GM12865 (cell line): ENCODE measurements around the gene REEP6.
"Not testable (repeated sequence)": the region's sequence is repeated elsewhere in the genome, so short reads cannot be mapped to it uniquely, and the experiment has no call there.

Experiments used
- DNase-seq: peaks from one replicate; pipeline ENCODE4 v3.0.0; 2010; ENCODE audit warnings: low read depth
- H3K4me3 ChIP-seq: 2 replicates; pipeline ENCODE4 v1.5.1; 2011; ENCODE audit warnings: mild to moderate bottlenecking, low read depth, low read length, control low read depth
- TF ChIP-seq, protein P1 (sequence below): IDR thresholded peaks from 2 replicates; pipeline ENCODE4 v1.5.1; 2011; ENCODE audit warnings: low read length, control low read depth, low read depth, inconsistent platforms; ENCODE audit not compliant: insufficient read depth; ENCODE audit errors: missing control alignments

REEP6 gene

DNA sequence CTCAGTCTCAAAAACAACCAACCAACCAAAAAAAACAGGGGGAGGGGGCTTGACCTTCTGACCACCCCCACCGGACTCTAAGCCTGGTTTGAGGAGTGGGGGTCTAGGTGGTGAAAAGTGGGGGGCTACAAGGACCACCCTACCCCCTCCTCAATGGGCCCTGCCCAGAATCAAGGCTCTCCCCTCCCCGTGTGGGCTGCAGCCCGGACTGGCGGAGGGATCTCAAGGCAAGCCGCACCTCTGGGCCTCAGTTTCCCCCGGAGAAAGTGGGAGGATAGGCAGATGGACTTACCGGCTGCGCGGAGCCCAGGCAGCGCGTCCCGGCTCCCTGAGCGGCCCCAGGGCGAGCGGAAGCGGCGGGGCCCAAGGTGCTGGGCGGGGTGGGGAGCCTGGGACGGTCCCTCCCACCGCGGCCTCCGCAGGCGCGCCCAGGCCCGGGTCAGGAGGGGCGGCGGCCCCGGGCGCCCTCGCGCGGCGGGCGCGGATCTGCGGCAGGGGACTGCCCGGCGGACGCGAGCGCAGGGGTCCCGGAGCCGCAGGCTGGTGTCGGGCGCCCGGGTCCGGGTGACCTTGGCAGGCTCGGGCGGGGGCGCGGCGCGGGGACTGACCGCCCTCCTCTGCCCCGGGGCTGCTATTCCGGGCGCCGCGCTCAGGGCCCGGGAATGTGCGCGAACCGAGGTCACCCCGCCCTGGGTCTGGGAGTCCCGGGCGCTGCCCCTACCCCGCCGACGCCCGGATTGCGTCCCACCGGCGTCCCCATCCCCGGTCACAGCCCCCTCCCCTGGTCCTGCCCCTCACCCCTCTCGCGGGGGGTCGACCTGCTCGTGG, 21.9 kb downstream of the REEP6 start, which contains the start of gene ADAMTSL5:
Gene ADAMTSL5 (minus strand): TSS at position 349 of the 828 bp plus-strand sequence. CDS start 2,076 bp downstream, outside the sequence.
- peak; percentile 69 for DNase-seq
- TF ChIP-seq, protein P1, sequence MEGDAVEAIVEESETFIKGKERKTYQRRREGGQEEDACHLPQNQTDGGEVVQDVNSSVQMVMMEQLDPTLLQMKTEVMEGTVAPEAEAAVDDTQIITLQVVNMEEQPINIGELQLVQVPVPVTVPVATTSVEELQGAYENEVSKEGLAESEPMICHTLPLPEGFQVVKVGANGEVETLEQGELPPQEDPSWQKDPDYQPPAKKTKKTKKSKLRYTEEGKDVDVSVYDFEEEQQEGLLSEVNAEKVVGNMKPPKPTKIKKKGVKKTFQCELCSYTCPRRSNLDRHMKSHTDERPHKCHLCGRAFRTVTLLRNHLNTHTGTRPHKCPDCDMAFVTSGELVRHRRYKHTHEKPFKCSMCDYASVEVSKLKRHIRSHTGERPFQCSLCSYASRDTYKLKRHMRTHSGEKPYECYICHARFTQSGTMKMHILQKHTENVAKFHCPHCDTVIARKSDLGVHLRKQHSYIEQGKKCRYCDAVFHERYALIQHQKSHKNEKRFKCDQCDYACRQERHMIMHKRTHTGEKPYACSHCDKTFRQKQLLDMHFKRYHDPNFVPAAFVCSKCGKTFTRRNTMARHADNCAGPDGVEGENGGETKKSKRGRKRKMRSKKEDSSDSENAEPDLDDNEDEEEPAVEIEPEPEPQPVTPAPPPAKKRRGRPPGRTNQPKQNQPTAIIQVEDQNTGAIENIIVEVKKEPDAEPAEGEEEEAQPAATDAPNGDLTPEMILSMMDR: no peak
- peak within 1 kb of the TSS; percentile 14; the same call in 1 of the 2 replicates for H3K4me3 ChIP-seq

- DNase-seq: peak; percentile 63
- H3K4me3 ChIP-seq: peak overlapping the region; percentile 14; the same call in 1 of the 2 replicates
- TF ChIP-seq, protein P1: peak; percentile 71
Measured at GRCh38 chr19:1513499-1514294, 22.7 kb downstream of the REEP6 start.

GRCh38 chr19:1514295-1514661, 23.3 kb downstream of the REEP6 start:
- DNase-seq: no peak
- H3K4me3 ChIP-seq: no peak overlapping the region
- TF ChIP-seq, protein P1: no peak

- DNase-seq: no peak
- H3K4me3 ChIP-seq: no peak overlapping the region
- TF ChIP-seq, protein P1: no peak
Measured at GRCh38 chr19:1514986-1515721, 24.2 kb downstream of the REEP6 start.

GRCh38 chr19:1516395-1516753, 25.4 kb downstream of the REEP6 start:
- TF ChIP-seq, protein P1: no peak
- DNase-seq: peak; percentile 33
- no peak overlapping the region for H3K4me3 ChIP-seq

GRCh38 chr19:1518471-1518870, 27.5 kb downstream of the REEP6 start:
- TF ChIP-seq, protein P1: no peak
- no peak overlapping the region for H3K4me3 ChIP-seq
- DNase-seq: no peak

GRCh38 chr19:1519802-1520201, 28.8 kb downstream of the REEP6 start:
- not testable (repeated sequence) for H3K4me3 ChIP-seq, DNase-seq
